ENCODE results near the gene GHRH.

- no peak for TF ChIP-seq CTCF (IDR thresholded peaks at IDR 0.05; ENCODE audit: low read depth, low read length)
- no peak for TF ChIP-seq MAX (IDR thresholded peaks at IDR 0.05; ENCODE audit: low read depth, low read length)
Observed at GRCh38 chr20:37226889-37227288, 34.7 kb downstream of the GHRH start.
